IMR-90 (cell line): ENCODE measurements around the gene EFNA5. TPM values are rescaled to one million over a fixed set of nuclear protein-coding genes. Genes with fewer than 3 reads are reported as not detected.

Experiments
- ATAC-seq: fragments of 200-7000 bp; cut with Tn5 transposase; 2 replicates; pipeline ENCODE4 v1.9.1; 2020; ENCODE audit warnings: low read depth, mild to moderate bottlenecking, moderate library complexity
- BruUV-seq: library from RNA; stranded (reverse); fragments of 400-500 nt; replicated peaks from 2 replicates; lab custom pipeline; 2021; lab: Mats Ljungman, UMichigan
- CTCF ChIA-PET: fragments of 300-600 bp; formaldehyde crosslinking; extraction: SDS; loops from one replicate; lab custom pipeline; 2021; ENCODE audit warnings: antibody characterized with exemption; lab: Yijun Ruan, JAX
- POLR2A ChIA-PET: fragments of 300-600 bp; sonication (Branson Sonifier 250); formaldehyde crosslinking; loops from one replicate; lab custom pipeline; 2022; ENCODE audit warnings: antibody characterized with exemption; ENCODE audit not compliant: unreplicated experiment; lab: Charles Lee
- DNase-seq: peaks from one replicate; pipeline ENCODE4 v3.0.0; 2013
- H2AFZ ChIP-seq: replicated peaks from 2 replicates; pipeline ENCODE3; 2013; ENCODE audit warnings: low read length, mild to moderate bottlenecking; ENCODE audit not compliant: poor library complexity
- H2AK5ac ChIP-seq: 2 replicates; pipeline ENCODE4 v1.6.1; 2013; ENCODE audit warnings: low read depth, low read length, inconsistent platforms
- H2AK9ac ChIP-seq: replicated peaks from 2 replicates; pipeline ENCODE3; 2013; ENCODE audit warnings: mild to moderate bottlenecking, low read depth, low read length, moderate library complexity; ENCODE audit not compliant: poor library complexity
- H2BK120ac ChIP-seq: 2 replicates; pipeline ENCODE4 v1.6.1; 2013; ENCODE audit warnings: low read depth, low read length, inconsistent platforms
- H2BK15ac ChIP-seq: 3 replicates; pipeline ENCODE4 v1.6.1; 2013; ENCODE audit warnings: low read depth, low read length, inconsistent platforms
- H2BK20ac ChIP-seq: 2 replicates; pipeline ENCODE4 v1.6.1; 2013; ENCODE audit warnings: low read depth, mild to moderate bottlenecking, inconsistent platforms, low read length, moderate library complexity
- H2BK5ac ChIP-seq: 2 replicates; pipeline ENCODE4 v1.6.1; 2013; ENCODE audit warnings: mild to moderate bottlenecking, low read depth, low read length, inconsistent platforms; ENCODE audit not compliant: poor library complexity, severe bottlenecking
- H3K14ac ChIP-seq: replicated peaks from 2 replicates; pipeline ENCODE4 v1.6.1; 2013; ENCODE audit warnings: low read depth, low read length, inconsistent platforms
- H3K18ac ChIP-seq: 2 replicates; pipeline ENCODE4 v1.6.1; 2013; ENCODE audit warnings: low read depth, low read length, control low read depth
- H3K23ac ChIP-seq: 2 replicates; pipeline ENCODE4 v1.6.1; 2013; ENCODE audit warnings: low read depth, low read length, inconsistent platforms
- H3K27ac ChIP-seq: 2 replicates; pipeline ENCODE4 v1.5.1; 2013; ENCODE audit warnings: mild to moderate bottlenecking, control low read depth, low read length; ENCODE audit not compliant: insufficient read depth
- H3K27me3 ChIP-seq: 2 replicates; pipeline ENCODE4 v1.6.1; 2013; ENCODE audit warnings: low read length; ENCODE audit not compliant: control insufficient read depth, insufficient read depth
- H3K36me3 ChIP-seq: 2 replicates; pipeline ENCODE4 v1.6.1; 2013; ENCODE audit warnings: low read length, mixed read lengths; ENCODE audit not compliant: control insufficient read depth, insufficient read depth
- H3K4ac ChIP-seq: 2 replicates; pipeline ENCODE4 v1.6.1; 2013; ENCODE audit warnings: low read depth, low read length, inconsistent platforms
- H3K4me1 ChIP-seq: 2 replicates; pipeline ENCODE4 v1.6.1; 2013; ENCODE audit warnings: low read length, mixed read lengths; ENCODE audit not compliant: control insufficient read depth, insufficient read depth
- H3K4me2 ChIP-seq: 2 replicates; pipeline ENCODE4 v1.6.1; 2013; ENCODE audit warnings: low read depth, mild to moderate bottlenecking, control low read depth, low read length, moderate library complexity
- H3K4me3 ChIP-seq: 2 replicates; pipeline ENCODE4 v1.5.1; 2013; ENCODE audit warnings: low read depth, mild to moderate bottlenecking, control low read depth, low read length, moderate library complexity; ENCODE audit not compliant: insufficient read depth
- H3K56ac ChIP-seq: 2 replicates; pipeline ENCODE4 v1.6.1; 2013; ENCODE audit warnings: low read length, inconsistent platforms; ENCODE audit not compliant: insufficient read depth; ENCODE audit errors: extremely low read depth
- H3K79me1 ChIP-seq, 2 experiments: 2 replicates each; pipeline ENCODE4 v1.6.1; 2013; ENCODE audit warnings: low read length in 2 of 2, inconsistent platforms in 1 of 2, low read depth in 1 of 2
- H3K9ac ChIP-seq: 2 replicates; pipeline ENCODE4 v1.6.1; 2013; ENCODE audit warnings: low read depth, low read length, control low read depth
- H3K9me1 ChIP-seq: 2 replicates; pipeline ENCODE4 v1.6.1; 2013; ENCODE audit warnings: low read length, inconsistent platforms; ENCODE audit not compliant: insufficient read depth
- H3K9me3 ChIP-seq: 2 replicates; pipeline ENCODE4 v1.6.1; 2013; ENCODE audit warnings: low read length; ENCODE audit not compliant: control insufficient read depth, insufficient read depth
- H4K20me1 ChIP-seq: 2 replicates; pipeline ENCODE4 v1.6.1; 2013; ENCODE audit warnings: low read length, inconsistent platforms; ENCODE audit not compliant: insufficient read depth
- H4K5ac ChIP-seq: 2 replicates; pipeline ENCODE4 v1.6.1; 2013; ENCODE audit warnings: mild to moderate bottlenecking, low read depth, low read length, control low read depth
- H4K8ac ChIP-seq, 2 experiments: 2 replicates each; pipeline ENCODE4 v1.6.1; 2013; ENCODE audit warnings: low read depth in 2 of 2, low read length in 2 of 2, control low read depth in 1 of 2, inconsistent platforms in 1 of 2
- H4K91ac ChIP-seq: 2 replicates; pipeline ENCODE4 v1.6.1; 2013; ENCODE audit warnings: low read depth, low read length, inconsistent platforms; ENCODE audit not compliant: insufficient read depth
- BHLHE40 ChIP-seq: fragments of 150-350 bp; IDR thresholded peaks from 2 replicates; pipeline ENCODE4 v1.6.1; 2016; ENCODE audit warnings: mild to moderate bottlenecking, low read depth, low read length
- WGBS, 2 experiments: methylation state at CpG; one replicate each; pipeline versions ENCODE4 v1.1.5 to v1.1.7; 2013; ENCODE audit warnings: missing lambda C conversion rate in 2 of 2; ENCODE audit not compliant: insufficient read length in 1 of 2; ENCODE audit errors: extremely low coverage in 2 of 2; 5-methylcytosine and 5-hydroxymethylcytosine counted together
- dilution Hi-C: fragments of 300-500 bp; cut with HindIII; formaldehyde crosslinking; loops from one replicate; pipeline ENCODE4 v1.14.3; 2018; ENCODE audit warnings: low sequenced_read_pairs; ENCODE audit not compliant: unreplicated experiment
- in situ Hi-C: fragments of 300-500 bp; cut with MboI; formaldehyde crosslinking; loops from 3 replicates; pipeline ENCODE4 v1.14.3; 2019; ENCODE audit warnings: low sequenced_read_pairs, inconsistent platforms, mixed read lengths
- intact Hi-C: fragments of 100-400 bp; cut with micrococcal nuclease; formaldehyde crosslinking; loops from 2 replicates; pipeline ENCODE4 v1.10.0; 2022
- polyA plus RNA-seq, 3 experiments: library from polyadenylated mRNA; depleted of rRNA; stranded (reverse); fragments of >200 nt; gene quantifications; 2 replicates each; pipeline ENCODE4 v1.2.3, GENCODE V29; 2012; ENCODE audit warnings: low replicate concordance in 1 of 3
- total RNA-seq: library from RNA; depleted of rRNA; stranded (reverse); fragments of >200 nt; gene quantifications from 2 replicates; pipeline ENCODE4 v1.2.3, GENCODE V29; 2012

EFNA5 gene
- total and polyA plus RNA-seq, 2 of the 4 experiments (the other 2 are of a cell fraction), result 1.5 to 1.6 TPM

GRCh38 chr5:107621089-107621488, 49.6 kb downstream of the EFNA5 start:
- Histone ChIP-seq H3K9me1 (no peaks in the 10 kb centered on the region), H2BK5ac (no peak overlapping the region), H3K27me3 (no peaks in the 10 kb centered on the region), H3K14ac (no peak overlapping the region), H2BK15ac (no peak overlapping the region), H3K4me1 (no peaks in the 10 kb centered on the region), H3K56ac (no peak overlapping the region), H3K4me3 (no peak overlapping the region), H3K23ac (no peak overlapping the region), H2BK120ac (no peak overlapping the region), H3K4ac (no peak overlapping the region), H2AK9ac (no peak overlapping the region), H4K5ac (no peak overlapping the region), H2AFZ (no peak overlapping the region), H3K79me1 (no peaks in the 10 kb centered on the region; a peak in 1 of 4 replicates), H3K36me3 (no peaks in the 10 kb centered on the region), H3K18ac (no peak overlapping the region), H3K27ac (no peak overlapping the region), H4K91ac (no peak overlapping the region), H3K9me3 (no peaks in the 10 kb centered on the region), H3K4me2 (no peak overlapping the region), H4K8ac (no peak overlapping the region), H2AK5ac (no peak overlapping the region), H4K20me1 (no peaks in the 10 kb centered on the region), H3K9ac (no peak overlapping the region), H2BK20ac (no peak overlapping the region)
- dilution Hi-C loops, result no loop called here
- no TSS peak for BruUV-seq
- no peak for TF ChIP-seq BHLHE40
- intact Hi-C loops, result no loop called here
- ChIA-PET CTCF (interaction anchor here (1.5 kb wide), 1 partner anchor 10 kb away, joined by 7 read pairs; no protein-coding TSS in a partner anchor), POLR2A (no interaction called here)
- no peak for ATAC-seq
- WGBS, 2 experiments, result no CpG with 5 or more reads among the region's 1 CpG
- no peak for DNase-seq
- in situ Hi-C loops, result no loop called here
